ENCODE measurements around the gene RAPGEF6. TPM values are rescaled to one million over a fixed set of nuclear protein-coding genes. Genes with fewer than 3 reads are reported as not detected.

RAPGEF6 gene
- total RNA-seq, 2 experiments from 2014 or later: 27.0 to 34.1 TPM

- no peak for TF ChIP-seq CTCF (IDR thresholded peaks at IDR 0.05)
- ATAC-seq (no peak), DNase-seq (no peak)
- Mint-ChIP-seq H3K4me1 (ENCODE audit: low read depth) (peaks cover 21% of the 10 kb centered on the region), H3K9me3 (no peaks in the 10 kb centered on the region), H3K27ac (peak overlapping the region; percentile 75), H3K4me3 (no peak overlapping the region), H3K36me3 (ENCODE audit: low read depth) (peaks cover 42% of the 10 kb centered on the region), H3K27me3 (no peaks in the 10 kb centered on the region)
- POLR2A ChIA-PET: interaction anchor here (1.0 kb wide), 1 partner anchor 12 kb away, joined by 5 read pairs; no protein-coding TSS in a partner anchor
- intact Hi-C loops (cut with micrococcal nuclease): loop anchor here (10.0 kb wide), 1 partner anchor 579 kb away; no protein-coding TSS in a partner anchor
- CTCF ChIA-PET: interaction anchor here (1.1 to 1.6 kb wide), 2 partner anchors 10 to 11 kb away, joined by 3 read pairs; no protein-coding TSS in a partner anchor
Measured at GRCh38 chr5:131426011-131426410, 209.0 kb downstream of the RAPGEF6 start.

DNA sequence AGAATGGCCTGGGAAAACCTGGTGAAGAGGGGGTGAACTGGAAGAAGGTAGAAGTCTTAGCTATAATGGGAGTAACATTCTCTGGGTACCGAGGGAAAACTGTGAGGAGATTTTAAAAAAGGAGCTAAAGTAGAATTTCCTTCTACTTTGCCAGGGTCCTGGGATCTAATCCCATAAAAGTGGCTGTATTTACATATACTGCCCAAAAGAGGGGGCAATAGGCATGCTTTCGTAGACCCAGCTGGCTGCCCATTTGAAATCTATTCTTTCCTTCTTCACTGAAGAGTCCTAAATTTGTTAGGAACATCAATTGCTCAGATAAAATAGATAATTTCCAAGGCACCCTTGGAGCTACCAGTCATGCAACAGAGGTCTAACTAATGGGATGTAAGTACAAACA lies 212.0 kb downstream of the RAPGEF6 start:
- ChIA-PET POLR2A (interaction anchor here (0.6 to 1.0 kb wide), 3 partner anchors 20 to 390 kb away, joined by 3 read pairs; no protein-coding TSS in a partner anchor), CTCF (interaction anchor here (0.7 to 2.5 kb wide), 23 partner anchors 8 to 585 kb away, joined by 3 to 22 read pairs (median 4); no protein-coding TSS in a partner anchor)
- intact Hi-C loops (cut with micrococcal nuclease): loop anchor here (10.0 kb wide), 1 partner anchor 582 kb away; no protein-coding TSS in a partner anchor
- Mint-ChIP-seq H3K9me3 (no peaks in the 10 kb centered on the region), H3K27ac (peak overlapping the region; percentile 57), H3K4me3 (no peak overlapping the region), H3K4me1 (ENCODE audit: low read depth) (peaks cover 19% of the 10 kb centered on the region), H3K36me3 (ENCODE audit: low read depth) (peaks cover 27% of the 10 kb centered on the region), H3K27me3 (no peaks in the 10 kb centered on the region)
- ATAC-seq (no peak), DNase-seq (no peak)
- peak; percentile 50 for TF ChIP-seq CTCF (IDR thresholded peaks at IDR 0.05)

DNA sequence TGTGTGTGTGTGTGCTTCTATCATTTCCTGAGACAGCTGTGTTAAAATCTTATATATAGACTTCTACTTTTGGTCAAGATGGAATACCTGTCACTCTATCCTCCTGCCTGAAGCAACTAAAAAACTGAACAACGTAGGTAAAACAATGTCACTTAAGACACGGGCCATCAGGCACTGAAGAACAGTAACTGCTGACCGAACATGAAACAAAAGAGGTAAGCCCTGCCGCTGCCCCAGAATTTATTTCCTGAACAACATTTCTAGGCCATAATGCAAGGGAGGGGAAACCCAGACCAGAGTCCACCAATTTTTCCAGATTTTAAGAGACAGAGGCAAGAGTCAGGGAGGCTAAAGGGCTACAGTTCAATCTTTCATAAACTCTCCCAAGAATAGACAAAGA lies 215.2 kb downstream of the RAPGEF6 start:
- no peak for TF ChIP-seq CTCF (IDR thresholded peaks at IDR 0.05)
- POLR2A ChIA-PET: no interaction called here
- DNase-seq (no peak), ATAC-seq (no peak)
- Mint-ChIP-seq H3K27me3 (no peaks in the 10 kb centered on the region), H3K27ac (peak overlapping the region; percentile 49), H3K4me3 (no peak overlapping the region), H3K9me3 (no peaks in the 10 kb centered on the region), H3K36me3 (ENCODE audit: low read depth) (peaks cover 18% of the 10 kb centered on the region), H3K4me1 (ENCODE audit: low read depth) (peaks cover 25% of the 10 kb centered on the region)
- intact Hi-C loops (cut with micrococcal nuclease): loop anchor here (10.0 kb wide), 1 partner anchor 585 kb away; no protein-coding TSS in a partner anchor
- CTCF ChIA-PET: interaction anchor here (0.5 to 1.4 kb wide), 4 partner anchors 169 to 588 kb away, joined by 3 to 4 read pairs (median 3); no protein-coding TSS in a partner anchor

GRCh38 chr5:131418846-131419245 lies 216.2 kb downstream of the RAPGEF6 start:
- H3K9me3 Mint-ChIP-seq: no peaks in the 10 kb centered on the region
- H3K27me3 Mint-ChIP-seq: no peaks in the 10 kb centered on the region
- TF ChIP-seq CTCF (IDR thresholded peaks at IDR 0.05): no peak
- peaks cover 27% of the 10 kb centered on the region for H3K36me3 Mint-ChIP-seq (ENCODE audit: low read depth)
- H3K4me3 Mint-ChIP-seq: no peak overlapping the region
- ChIA-PET POLR2A (no interaction called here), CTCF (interaction anchor here (0.7 to 1.4 kb wide), 4 partner anchors 23 to 589 kb away, joined by 3 to 5 read pairs (median 4); no protein-coding TSS in a partner anchor)
- DNase-seq: no peak
- intact Hi-C loops (cut with micrococcal nuclease): no loop called here
- peaks cover 34% of the 10 kb centered on the region for H3K4me1 Mint-ChIP-seq (ENCODE audit: low read depth)
- no peak overlapping the region for H3K27ac Mint-ChIP-seq
- no peak for ATAC-seq

DNA sequence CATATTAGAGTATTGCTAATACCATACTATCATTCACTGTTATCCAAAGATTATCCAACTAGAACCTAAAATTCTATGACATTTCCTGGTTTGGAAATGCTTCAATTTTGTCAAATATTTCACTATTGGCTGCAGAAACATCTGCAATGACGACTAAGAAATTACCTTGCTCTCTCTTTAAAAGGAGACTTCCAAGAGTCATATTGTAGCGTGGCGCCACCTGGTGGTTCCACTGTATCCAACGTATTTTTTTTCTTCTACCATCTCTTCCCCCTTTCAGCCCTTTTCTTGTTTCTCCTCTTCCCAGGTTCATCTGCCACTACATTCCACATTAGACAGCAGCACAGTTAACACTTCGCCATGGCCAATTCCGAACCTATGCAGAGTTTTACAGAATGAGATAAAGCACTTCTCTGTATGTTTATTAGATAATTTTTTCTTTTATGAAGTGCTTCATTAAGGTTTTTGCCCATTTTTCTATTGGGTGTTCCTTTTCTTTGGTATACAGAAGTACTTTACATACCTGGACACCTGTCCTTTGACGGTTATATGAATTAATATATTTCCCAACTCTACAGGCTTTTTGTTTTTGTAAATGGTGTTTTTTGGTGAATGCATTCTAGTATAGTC lies 217.7 kb downstream of the RAPGEF6 start:
- peaks cover 39% of the 10 kb centered on the region for H3K4me1 Mint-ChIP-seq (ENCODE audit: low read depth)
- H3K4me3 Mint-ChIP-seq: peak overlapping the region; percentile 55
- H3K9me3 Mint-ChIP-seq: no peaks in the 10 kb centered on the region
- ChIA-PET CTCF (interaction anchor here (1.0 to 1.5 kb wide), 3 partner anchors 10 to 36 kb away, joined by 3 to 4 read pairs (median 3); no protein-coding TSS in a partner anchor), POLR2A (no interaction called here)
- ATAC-seq (no peak), DNase-seq (peak; percentile 93)
- no peaks in the 10 kb centered on the region for H3K27me3 Mint-ChIP-seq
- H3K27ac Mint-ChIP-seq: peak overlapping the region; percentile 84
- TF ChIP-seq CTCF (IDR thresholded peaks at IDR 0.05): peak; percentile 95
- intact Hi-C loops (cut with micrococcal nuclease): no loop called here
- peaks cover 27% of the 10 kb centered on the region for H3K36me3 Mint-ChIP-seq (ENCODE audit: low read depth)

All from activated CD8-positive, alpha-beta T cell treated with anti-CD3 and anti-CD28 coated beads for 36 hours (primary cell).